CD4-positive, alpha-beta T cell treated with Interleukin-4 for 4 hours (primary cell): ENCODE data around the gene EEF1A1.

Experiments
- DNase-seq: peaks from one replicate; pipeline ENCODE4 v3.0.0-alpha.2; 2020

EEF1A1 gene

GRCh38 chr6:73503027-73503772 lies 17.6 kb downstream of the EEF1A1 start:
- no peak for DNase-seq

- no peak for DNase-seq
Observed at GRCh38 chr6:73497915-73498314, 22.9 kb downstream of the EEF1A1 start.

GRCh38 chr6:73491377-73491776 lies 29.5 kb downstream of the EEF1A1 start:
- DNase-seq = no peak

DNA sequence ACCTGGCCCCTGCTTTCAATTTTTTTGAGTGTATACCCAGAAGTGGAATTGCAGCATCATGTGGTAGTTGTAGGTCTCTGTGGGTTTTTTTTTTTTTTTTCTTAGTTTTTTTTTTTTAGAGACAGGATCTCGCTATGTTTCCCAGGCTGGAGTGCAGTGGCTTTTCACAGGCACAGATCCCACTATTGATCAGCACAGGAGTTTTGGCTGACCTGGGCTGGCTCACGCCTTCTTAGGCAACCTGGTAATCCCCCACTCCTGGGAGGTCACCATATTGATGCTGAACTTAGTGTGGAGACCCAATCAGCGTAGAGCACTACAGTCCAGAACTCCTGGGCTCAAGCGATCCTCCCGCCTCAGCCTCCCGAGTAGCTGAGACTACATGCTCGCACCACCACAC lies 33.4 kb downstream of the EEF1A1 start:
- no peak for DNase-seq

- no peak for DNase-seq
Observed at GRCh38 chr6:73484438-73484837, 36.4 kb downstream of the EEF1A1 start.

- DNase-seq = no peak
Observed at GRCh38 chr6:73481969-73482368, 38.9 kb downstream of the EEF1A1 start.

DNA sequence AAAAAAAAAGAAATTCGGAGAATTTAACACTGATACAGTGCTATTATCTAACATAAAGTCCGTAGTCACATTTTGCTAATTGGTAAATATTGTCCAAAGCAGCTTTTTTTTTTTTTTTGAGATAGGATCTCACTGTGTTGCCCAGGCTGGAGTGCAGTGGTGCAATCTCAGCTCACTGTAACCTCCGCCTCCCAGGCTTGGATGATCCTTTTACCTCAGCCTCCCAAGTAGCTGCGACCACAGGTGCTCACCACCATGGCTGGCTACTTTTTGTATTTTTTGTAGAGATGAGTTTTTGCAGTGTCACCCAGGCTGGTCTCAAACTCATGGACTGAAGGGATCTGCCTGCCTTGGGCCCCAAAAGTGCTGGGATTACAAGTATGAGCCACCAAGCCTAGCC lies 43.4 kb downstream of the EEF1A1 start:
- no peak for DNase-seq

DNA sequence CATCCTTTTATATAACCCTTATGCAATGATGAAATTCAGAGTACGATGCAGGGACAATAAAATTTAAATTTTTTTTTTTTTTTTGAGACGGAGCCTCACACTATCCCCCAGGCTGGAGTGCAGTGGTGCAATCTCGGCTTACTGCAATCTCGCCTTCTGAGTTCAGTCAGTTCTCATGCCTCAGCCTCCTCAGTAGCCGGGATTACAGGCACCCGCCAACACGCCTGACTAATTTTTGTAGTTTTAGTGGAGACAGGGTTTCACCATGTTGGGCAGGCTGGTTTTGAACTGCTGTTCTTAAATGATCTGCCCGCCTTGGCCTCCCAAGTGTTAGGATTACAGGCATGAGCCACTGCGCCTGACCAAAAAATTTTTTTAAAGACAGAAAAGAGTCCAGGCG lies 44.1 kb downstream of the EEF1A1 start:
- DNase-seq = no peak

DNA sequence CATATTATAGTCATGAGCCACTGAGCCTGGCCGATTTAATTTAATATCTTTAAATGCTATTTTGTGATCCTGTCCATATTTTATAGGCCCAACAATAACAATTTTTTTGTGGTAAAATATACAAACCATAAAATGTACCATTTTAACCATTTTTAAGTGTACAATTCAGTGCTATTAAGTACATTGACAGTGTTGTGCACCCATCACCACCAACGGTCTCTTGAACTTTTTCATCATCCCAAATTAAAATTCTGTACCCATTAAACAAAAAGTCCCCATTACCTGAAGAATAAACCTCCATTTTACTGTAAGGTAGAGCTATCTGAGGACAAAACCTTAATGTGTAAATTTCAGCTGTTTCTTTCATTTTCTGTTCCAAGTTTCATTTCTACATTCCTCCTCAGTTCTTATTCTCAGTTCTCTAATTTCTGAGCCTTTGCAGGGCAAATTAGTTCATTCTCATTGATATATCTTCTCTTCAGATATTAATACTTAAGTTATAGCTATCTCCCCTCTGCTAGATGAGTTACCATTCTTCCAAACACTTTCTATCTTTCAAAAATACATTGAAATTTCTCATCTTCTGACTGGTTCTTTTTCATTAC lies 49.0 kb downstream of the EEF1A1 start:
- no peak for DNase-seq
